GF-D8 (cell line): Measurements from ENCODE around the gene PGAP1.
"Not testable (repeated sequence)": the region's sequence is repeated elsewhere in the genome, so short reads cannot be mapped to it uniquely, and the experiment has no call there.

Experiments used
- DNase-seq: peaks from one replicate; lab custom pipeline; 2025; lab: John Stamatoyannopoulos, UW

Gene PGAP1

DNA sequence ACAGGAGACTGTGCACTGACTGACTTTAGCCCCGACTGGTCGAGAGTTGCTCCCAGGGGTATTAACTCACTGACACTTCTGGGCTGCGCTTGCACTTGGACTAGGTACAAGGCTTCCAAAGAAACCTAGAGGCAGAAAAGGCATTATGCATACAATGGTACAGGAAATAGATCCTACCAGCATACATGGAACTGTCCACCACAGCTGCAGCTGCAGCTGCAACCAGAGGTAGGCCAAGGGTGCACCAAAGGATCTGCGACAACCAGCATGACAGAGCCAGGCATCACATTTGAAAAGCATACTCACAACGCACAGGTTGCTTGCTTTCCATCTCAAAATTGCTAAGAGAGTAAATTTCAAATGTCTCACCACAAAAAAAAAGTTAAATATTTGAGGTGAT is 22.6 kb upstream of the PGAP1 start:
- DNase-seq: no peak

DNA sequence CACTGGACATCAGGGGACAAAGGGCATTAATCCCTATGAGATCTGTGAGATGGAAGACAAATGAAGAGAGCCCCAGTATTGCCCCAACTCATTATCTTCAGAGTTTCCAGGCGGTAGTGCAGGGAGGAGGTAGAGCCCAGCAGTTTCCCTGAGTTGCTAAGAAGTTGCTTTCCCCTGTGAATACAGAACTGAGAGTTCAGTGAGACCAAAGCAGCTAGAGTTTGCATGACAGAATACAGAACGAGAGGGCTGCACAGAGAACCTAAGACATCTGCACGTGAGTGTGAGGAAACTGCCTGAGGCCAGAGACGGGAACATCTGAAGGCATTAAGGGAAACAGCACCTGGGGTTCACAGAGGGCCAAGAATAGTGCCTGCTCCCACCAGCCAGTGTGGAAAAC is 18.1 kb upstream of the PGAP1 start:
- DNase-seq: no peak

DNA sequence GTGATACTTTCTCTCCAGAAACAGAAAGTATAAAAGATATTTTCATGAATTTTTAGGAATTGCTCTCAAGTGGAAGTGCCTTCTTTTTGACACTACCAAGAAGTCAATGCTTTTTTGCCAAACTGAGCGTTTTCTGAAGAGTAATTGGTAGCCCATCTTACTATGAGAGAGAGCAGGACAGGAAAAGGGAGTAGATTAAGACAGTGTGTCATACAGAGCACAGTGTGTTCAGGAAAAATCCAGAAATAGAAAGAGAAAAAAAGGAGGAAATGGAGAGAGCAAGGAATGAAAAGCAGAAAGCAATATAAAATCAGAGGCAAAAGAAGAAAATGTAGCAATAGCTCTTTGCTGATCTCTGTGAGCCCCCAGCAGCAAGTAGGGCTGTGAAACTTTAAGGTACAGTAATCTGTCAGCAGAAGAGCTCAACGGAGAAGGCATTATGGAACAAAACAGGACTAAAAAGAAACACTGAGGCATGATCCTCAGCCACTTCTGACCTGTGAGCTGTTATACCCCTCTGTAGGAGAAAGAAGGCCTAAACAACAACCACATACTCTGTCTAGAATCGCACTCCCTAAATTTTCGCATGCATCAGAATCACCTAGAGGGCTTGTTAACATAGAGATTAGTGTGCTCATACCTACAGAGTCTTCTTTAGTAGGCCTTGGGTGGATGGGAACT is 15.0 kb upstream of the PGAP1 start:
- no peak for DNase-seq

DNA sequence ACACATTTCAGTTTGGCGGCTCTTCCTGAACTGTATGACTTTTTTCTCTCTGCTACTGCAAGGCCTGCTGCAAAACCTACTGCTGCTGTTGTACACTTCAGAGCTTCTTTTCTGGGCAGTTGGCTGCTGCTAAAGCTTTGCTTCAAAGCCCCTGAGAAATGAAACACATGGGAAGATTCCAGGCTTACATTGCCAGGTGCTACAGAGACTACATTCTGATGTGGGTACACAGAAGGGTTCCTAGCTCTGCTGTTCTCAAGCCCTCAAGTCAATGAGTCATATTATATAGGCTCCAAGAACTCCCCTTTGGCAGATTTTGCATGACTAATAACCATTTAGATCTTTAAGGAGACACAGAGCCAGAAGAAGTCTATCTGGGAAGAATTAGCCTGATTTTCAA is 12.9 kb upstream of the PGAP1 start:
- no peak for DNase-seq

DNA sequence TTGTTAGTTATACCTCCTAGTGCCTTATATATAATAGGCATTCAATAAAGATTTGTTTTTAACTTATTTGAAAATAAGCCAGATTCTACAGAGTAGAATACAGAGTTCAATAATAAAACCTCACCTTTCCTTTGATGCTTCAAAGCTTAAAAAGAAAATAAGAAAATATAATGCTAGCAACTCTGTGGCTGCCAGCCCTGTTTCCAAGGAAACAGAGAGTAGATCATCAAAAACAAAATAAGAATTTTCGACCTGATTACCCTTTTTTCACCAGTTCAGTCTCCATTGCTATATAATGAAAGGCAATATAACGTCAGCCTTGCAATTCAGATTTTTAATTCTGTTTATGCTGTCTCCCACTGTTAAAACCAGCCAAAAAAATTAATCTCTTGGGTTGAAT is 8.9 kb upstream of the PGAP1 start:
- DNase-seq: no peak

DNA sequence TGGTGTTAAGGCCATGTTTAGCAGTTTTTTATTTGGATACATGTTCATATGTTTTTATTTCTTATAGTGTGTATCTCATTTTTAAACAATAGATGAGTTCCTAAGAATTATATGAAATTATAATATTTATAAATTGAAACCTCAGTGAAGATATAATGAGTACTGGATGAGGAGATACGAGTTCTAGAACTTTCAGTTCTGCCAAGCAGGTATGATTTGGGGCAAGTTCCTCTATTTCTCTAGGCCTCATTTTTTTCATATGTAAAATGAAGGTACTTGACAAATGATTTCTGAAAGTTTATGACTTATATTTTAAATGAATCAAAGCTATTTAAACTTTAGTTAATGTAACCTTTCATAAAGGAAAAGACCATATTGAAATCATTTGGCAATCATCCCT is 8.2 kb upstream of the PGAP1 start:
- DNase-seq: no peak

DNA sequence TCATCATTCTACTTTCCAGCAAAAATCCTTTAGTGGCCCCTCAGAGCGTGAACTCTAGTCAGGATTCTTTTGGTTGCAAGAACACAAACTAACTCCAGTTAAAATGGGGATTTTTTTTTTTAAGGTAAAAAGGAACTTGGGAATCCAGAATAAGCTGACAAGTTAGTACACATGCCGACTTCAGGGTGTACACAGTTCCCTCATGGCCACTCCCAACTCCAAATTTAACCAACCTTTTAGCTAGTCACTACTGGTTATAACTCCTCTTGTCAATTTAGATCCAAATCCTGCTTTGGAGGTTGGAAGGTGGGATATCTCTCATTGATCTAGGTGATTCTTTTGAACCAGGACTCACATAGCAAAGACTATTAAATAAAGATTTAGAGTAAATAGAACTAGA is 5.0 kb upstream of the PGAP1 start:
- DNase-seq: no peak

DNA sequence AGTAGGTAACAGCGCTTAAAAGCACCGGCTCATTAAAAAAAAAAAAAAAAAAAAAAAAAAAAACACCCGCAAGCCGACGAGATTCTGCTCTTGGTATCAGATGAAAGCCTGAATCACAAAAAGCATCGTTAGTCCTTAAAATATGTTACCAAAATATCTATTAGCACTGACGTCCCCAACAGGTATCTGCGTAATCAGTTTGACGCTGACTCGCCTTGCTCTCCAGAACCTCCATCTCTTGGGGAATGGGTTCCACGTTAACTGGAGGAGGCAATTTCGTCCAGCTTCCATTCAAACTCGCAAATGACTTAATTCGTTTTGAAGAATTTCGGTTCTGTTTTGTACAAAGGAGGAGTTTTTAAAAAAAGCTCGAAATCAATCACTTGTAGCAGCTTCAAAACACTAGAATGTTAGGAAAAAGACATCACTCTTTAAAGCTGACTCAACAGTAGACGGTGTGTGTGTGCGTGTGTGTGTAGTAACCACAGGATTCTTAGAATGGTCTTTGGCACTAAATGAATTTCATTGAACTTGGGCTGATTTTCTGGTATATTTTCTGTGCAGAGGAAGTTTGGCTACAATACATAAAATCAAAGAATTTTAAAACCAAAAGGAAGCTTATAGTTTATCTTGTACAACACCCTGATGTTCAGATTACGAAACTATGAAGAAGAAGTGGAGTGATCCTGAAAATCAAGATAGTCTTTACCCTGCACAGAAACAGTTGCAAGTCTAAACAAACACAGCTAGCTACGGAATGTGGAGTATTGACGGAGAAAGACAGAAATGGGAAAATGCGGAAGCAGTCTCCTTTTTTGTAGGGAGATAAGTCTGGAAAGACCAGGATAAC is 1.1 kb upstream of the PGAP1 start:
- DNase-seq: no peak

DNA sequence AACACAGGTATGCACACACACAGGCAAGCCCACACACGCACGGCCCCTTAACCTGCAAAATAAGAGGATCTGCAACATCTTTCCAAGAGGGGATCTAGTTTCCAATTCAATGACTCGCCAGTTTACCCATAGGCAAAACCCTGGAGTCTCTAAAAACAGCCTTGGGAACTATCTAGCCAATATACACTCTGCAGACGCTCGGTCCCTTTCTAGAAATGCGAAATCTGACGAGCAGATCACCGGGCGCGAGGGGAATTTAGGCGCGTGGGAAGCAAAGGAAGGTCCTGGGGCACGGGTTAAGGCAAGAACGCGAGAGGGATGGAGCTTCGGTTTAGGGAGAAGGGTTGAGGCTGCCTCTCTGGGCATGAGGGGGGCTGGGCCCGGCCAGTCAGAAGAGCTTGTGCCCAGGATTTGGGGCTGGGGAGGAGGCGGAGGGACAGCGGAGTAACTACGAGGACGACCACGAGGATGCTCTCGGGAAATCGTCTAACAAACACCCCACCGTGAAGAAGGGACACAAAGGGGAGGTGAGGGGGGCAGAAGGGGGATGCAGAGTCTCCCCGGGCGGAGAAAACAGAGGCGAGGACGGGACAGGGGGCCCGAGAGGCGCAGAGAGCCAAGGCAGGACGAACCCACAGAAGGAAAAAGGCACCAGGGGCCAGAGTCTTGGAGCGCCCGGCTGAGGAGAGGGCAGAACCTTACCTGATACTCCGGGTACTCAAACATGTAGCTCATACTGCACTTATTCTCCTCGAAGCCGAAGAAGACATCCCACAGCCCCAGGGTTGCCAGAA is 542 bp downstream of the PGAP1 start:
- no peak for DNase-seq

DNA sequence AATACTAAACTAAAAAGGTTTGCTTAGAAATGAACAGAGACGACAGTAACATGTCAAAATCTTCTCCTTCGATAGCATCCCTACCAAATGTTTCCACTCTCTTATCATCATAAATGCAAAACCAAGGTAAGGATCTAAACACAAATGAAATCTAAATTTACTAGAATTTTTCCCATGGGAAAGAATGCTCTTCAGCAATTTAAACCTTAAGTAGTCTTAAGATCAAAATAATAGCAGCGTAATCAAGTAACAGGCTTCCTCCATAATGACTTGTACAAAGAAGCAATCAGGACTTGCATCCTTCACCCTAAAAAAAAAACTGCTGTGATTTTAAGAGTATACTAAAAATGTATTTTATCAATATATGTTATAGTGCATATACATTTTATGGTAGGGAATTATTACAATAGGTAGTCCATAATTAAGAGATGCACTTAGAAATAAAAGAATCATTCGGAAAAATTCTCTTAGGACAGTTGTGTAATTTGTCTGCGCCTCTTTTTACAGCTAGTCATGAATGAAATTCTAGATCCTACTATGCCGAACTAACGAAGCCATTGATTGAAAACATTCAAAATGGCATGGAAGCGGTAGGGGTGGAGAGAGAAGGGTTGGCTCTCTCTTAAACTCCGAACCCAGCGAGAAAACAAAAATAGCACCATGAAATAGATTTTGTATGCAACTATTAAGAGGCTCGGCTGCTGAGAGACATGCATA is 1.3 kb downstream of the PGAP1 start:
- DNase-seq: no peak

DNA sequence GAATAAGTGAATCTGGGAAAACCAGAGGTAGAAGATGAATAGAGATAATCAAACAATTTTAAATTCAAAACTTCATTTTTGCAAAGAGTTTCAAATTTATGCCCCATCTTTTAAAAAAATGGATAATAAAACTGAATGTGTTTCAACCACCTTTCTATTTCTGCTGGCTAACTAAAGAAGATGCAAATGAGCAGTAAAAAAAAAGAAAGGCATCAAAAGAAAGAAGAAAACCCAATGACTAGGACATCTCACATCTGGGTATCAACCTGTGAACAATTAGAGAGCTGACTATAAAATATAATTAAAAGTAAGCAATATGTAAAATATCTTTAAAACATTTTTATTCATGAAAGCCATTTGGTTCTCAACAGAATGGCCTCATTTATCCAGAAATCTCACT is 2.5 kb downstream of the PGAP1 start:
- no peak for DNase-seq

DNA sequence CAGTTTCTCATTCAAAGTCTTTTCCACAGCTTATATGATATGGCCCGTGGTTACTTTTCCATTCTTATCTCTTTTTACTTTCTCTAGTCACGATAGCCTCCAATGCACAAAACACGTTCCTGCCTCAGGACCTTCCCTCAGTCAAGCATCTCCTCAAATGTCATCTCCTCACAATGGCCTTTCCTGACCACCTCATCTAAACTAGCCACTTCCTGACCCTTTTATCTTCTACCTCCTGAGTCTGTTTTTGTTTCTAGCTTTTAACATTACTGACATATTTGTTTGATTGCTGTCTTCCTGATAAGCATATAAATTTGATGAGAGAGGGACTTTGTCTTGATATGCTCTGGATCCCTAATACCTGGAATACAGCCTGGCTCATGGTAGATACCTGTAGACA is 7.6 kb downstream of the PGAP1 start:
- DNase-seq: no peak

DNA sequence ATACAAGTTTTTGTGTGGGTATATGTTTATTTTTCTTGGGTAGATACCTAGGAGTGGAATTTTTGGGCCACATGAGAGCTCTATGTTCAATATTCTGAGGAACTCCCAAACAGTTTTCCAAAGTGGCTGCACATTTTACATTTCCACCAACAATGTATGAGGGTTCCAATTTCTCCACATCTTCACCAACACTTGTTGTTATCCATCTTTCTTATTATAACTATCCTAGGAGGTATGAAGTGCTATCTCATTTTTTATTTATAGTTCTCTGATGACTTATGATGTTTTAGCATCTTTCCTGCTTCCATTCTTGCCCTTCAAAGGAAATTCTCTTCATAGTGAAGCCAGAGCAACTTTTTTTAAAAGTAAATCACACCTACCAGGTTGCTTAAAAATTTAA is 8.7 kb downstream of the PGAP1 start:
- DNase-seq: no peak

DNA sequence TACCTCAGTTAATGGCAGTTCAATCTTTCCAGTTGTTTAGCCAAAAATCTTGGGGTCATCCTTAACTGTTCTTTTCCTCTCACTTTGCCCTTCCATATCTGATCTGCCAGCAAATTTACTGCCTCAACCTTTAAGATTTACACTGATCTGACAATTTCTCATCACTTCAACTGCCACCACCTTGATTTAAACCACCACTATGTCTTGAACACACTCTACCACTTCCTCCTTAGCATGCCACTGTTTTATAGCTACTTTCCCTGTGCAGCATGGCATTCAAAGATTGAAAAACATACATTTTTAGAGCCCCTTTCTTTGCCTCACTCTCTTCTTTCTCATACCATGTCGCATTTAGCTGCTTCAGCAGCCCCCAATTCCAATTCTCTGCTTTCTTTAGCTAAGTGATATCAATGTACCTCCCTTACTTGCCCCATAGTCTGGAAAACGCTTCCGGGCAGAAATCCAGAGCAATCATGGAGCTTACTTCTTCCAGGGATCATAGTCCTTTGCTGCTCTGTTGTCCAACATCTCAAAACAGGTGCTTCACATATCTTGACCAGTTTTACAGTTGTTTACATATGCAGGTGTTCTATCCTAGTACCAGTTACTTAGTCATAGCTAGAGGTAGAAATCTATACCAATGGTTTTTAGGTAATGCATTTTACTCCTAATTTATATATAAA is 10.9 kb downstream of the PGAP1 start:
- no peak for DNase-seq

DNA sequence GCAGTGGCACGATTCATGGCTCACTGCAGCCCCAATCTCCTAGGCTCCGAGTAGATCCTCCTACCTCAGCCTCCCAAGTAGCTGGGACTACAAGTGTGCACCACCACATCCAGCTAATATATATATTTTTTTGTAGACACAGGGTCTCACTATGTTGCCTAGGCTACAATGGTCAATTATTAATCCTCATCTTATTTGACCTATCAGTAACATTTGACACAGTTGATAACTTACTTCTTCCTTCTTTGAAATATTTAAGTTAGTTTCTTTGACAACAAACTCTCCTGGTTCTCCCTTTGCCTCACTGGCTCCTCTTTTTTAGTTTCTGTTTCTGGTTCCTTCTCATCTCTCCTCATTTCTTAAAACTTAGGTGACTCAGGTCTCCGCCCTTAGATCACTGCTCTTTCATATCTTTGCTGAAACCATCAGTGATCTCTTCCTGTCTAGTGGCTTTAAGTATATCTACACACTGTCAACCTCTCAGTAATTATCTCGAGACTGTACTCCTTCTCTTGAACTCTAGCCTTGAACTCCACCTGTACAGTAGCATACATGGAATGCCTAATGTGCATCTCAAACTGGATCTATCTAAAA is 11.5 kb downstream of the PGAP1 start:
- no peak for DNase-seq

DNA sequence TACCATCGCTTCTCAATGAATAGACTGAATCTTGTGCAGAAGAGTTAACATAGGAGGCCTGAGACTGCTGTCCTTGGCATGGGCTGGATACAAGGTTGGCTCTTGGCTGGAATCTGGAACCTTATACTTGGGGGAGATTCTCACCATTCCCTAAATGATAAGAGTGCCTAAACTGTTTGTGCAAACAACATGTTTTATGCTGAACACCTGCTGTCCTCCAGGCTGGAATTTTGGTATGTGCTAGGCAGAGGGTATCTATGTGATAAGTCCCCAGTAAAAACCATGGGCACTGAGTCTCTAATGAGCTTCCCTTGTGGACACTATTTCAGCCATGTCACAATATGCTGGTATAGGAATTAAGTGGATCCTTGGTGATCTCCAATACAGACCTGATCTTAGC is 12.8 kb downstream of the PGAP1 start:
- DNase-seq: no peak

DNA sequence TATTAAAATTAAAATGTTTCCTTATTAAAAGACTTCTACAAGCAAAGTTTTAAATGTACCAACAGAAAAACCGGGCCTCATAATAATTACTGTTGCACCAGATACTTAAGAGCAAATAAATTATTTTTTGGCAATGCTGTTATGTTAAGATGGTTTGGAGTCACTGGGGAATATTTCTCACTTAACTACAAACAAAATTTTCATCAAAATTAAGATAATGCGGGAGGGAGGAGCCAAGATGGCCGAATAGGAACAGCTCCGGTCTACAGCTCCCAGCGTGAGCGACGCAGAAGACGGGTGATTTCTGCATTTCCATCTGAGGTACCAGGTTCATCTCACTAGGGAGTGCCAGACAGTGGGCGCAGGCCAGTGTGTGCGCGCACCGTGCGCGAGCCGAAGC is 21.1 kb downstream of the PGAP1 start:
- not testable (repeated sequence) for DNase-seq

DNA sequence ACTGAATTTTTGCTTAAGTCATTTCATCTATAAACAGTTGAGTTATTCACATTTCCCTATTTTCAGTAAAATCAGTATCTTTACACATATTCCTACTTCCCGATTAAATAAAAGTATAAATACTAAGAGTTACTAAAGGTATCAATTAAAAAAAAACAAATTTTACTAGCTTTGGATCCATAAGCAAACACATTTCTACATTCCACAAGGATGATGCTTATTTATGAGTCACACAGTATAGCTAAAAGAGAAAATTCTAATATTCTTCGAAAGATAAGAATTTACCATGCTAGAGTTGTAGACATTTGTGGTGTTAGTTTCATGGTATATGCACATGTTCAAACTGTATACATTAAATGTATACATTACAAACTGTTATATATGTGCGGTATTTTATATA is 23.7 kb downstream of the PGAP1 start:
- DNase-seq: no peak

DNA sequence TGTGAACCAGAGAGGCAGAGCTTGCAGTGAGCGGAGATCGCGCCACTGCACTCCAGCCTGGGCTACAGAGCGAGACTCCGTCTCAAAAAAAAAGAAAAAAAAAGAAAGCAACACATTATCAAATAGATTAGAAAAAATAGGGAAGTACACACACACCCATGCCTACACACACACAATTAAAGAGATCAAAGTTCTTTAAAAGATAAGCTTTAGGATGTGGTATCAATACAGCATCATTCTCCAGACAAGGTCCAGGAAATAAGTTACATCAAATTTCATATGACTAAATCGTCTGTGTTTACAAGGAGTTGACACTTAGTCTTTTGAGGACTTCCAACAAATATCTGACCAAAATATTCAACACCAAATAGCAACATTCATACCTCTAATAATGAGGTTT is 25.7 kb downstream of the PGAP1 start:
- DNase-seq: no peak

DNA sequence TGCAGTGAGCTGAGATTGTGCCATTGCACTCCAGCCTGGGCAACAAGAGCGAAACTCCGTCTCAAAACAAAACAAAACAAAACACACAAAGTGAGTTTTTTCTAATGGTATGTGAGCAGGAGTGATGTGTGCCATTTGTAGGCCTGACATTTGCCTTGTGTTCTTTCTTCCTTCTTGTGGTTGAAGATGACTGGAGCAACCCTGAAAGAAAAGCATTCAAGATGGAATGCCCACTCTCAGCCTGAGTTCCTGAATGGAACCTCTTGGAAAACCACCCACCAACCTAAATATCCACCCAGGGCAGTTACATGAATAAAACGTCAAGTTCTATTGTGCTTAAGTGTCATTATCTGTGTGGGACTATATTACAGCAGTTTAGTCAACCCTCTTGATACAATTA is 26.5 kb downstream of the PGAP1 start:
- DNase-seq: no peak

DNA sequence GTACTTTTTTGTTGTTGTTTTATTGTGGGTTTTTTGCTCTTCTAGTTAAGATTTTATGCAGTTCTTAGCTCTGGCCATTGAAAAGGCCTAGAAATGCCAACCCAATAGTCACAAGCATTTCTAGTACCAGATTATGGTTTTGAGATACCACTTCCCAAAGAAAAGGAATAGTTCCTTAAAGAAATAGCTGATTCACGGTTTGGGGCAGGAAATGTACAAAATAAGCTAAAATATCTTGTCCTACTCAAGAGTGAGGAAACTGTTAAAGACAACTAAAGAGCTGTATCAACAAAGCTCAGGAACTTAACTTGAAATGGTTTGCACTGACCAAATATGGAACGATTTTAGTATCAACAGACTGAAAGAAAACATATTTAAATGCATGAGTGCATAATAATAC is 35.4 kb downstream of the PGAP1 start:
- DNase-seq: no peak
